GM12878 (cell line): ENCODE measurements around the gene SFSWAP.

Experiments
- CBFB ChIP-seq: IDR thresholded peaks from 2 replicates; pipeline ENCODE4 v1.6.1; 2016; ENCODE audit warnings: antibody characterized with exemption, low read depth
- CTCF ChIP-seq, 3 experiments: IDR thresholded peaks in 2 of 3; conservative IDR thresholded peaks in 1 of 3; 2 replicates each; pipeline ENCODE4 v1.5.1; 2011; ENCODE audit warnings: low read depth in 3 of 3, low read length in 3 of 3, mild to moderate bottlenecking in 3 of 3, control low read depth in 2 of 3, moderate library complexity in 2 of 3, inconsistent platforms in 1 of 3, mixed read lengths in 1 of 3; ENCODE audit not compliant: control insufficient read depth in 2 of 3, insufficient read depth in 1 of 3; ENCODE audit errors: extremely low read depth in 1 of 3
- E2F4 ChIP-seq: IDR thresholded peaks from 2 replicates; pipeline ENCODE4 v1.6.1; 2012; ENCODE audit warnings: low read depth, low read length, improper control_type of control experiment
- LARP7 ChIP-seq: fragments of 450-650 bp; IDR thresholded peaks from 2 replicates; pipeline ENCODE4 v1.6.1; 2017; ENCODE audit warnings: mild to moderate bottlenecking
- RBBP5 ChIP-seq: fragments of 200-600 bp; sonication (generic); conservative IDR thresholded peaks from 2 replicates; pipeline ENCODE4 v1.6.1; 2016
- ZNF274 ChIP-seq: IDR thresholded peaks from one replicate; pipeline ENCODE4 v1.8.0; 2011; ENCODE audit not compliant: insufficient read length, insufficient read depth

- TF ChIP-seq ZNF274, result no peak
- no peak for TF ChIP-seq E2F4
- no peak for TF ChIP-seq LARP7
- no peak for TF ChIP-seq CTCF (IDR thresholded peaks at IDR 0.05 in 2 of 3, conservative IDR thresholded peaks at IDR 0.05 in 1 of 3; ENCODE audit: control insufficient read depth in 2 of 3, extremely low read depth in 1 of 3, insufficient read depth in 1 of 3, low read depth in 3 of 3, low read length in 3 of 3)
- no peak for TF ChIP-seq RBBP5
- TF ChIP-seq CBFB, result no peak
Observed at GRCh38 chr12:131690320-131690719, 20.6 kb upstream of the SFSWAP start.
